Glutamatergic neuron (in vitro differentiated cells): ENCODE results near the gene ATXN2. TPM values are rescaled to one million over a fixed set of nuclear protein-coding genes. Genes with fewer than 3 reads are reported as not detected.

Experiments
- DNase-seq: peaks from one replicate; pipeline ENCODE4 v3.0.0; 2022
- H3K27ac Mint-ChIP-seq: one replicate; pipeline ENCODE4 v1.8.0; 2020; ENCODE audit warnings: mild to moderate bottlenecking, mixed read lengths, inconsistent platforms; ENCODE audit not compliant: unreplicated experiment
- H3K27me3 Mint-ChIP-seq: one replicate; pipeline ENCODE4 v1.8.0; 2020; ENCODE audit warnings: mild to moderate bottlenecking, moderate library complexity, mixed read lengths, inconsistent platforms; ENCODE audit not compliant: unreplicated experiment
- H3K36me3 Mint-ChIP-seq: one replicate; pipeline ENCODE4 v1.8.0; 2020; ENCODE audit warnings: mild to moderate bottlenecking, mixed read lengths, inconsistent platforms; ENCODE audit not compliant: unreplicated experiment
- H3K4me1 Mint-ChIP-seq: one replicate; pipeline ENCODE4 v1.8.0; 2020; ENCODE audit warnings: mild to moderate bottlenecking, low read depth, mixed read lengths, inconsistent platforms; ENCODE audit not compliant: unreplicated experiment
- H3K4me3 Mint-ChIP-seq: one replicate; pipeline ENCODE4 v1.8.0; 2020; ENCODE audit warnings: mild to moderate bottlenecking, mixed read lengths, inconsistent platforms; ENCODE audit not compliant: unreplicated experiment
- H3K9me3 Mint-ChIP-seq: one replicate; pipeline ENCODE4 v1.8.0; 2020; ENCODE audit warnings: mild to moderate bottlenecking, moderate library complexity, mixed read lengths, inconsistent platforms; ENCODE audit not compliant: unreplicated experiment
- total RNA-seq: library from RNA; stranded (reverse); fragmentation: NEBNext Ultra II Directional; extraction: Animal tissue kit (Norgen Biotek cat#: 25700); gene quantifications from one replicate; pipeline ENCODE4 v1.2.1, GENCODE V29; 2021; ENCODE audit not compliant: unreplicated experiment
- TF ChIP-seq, protein P1 (sequence below): fragments of 200-600 bp; sonication (generic); IDR thresholded peaks from one replicate; pipeline ENCODE4 v1.5.0; 2021; ENCODE audit not compliant: partially characterized antibody, unreplicated experiment

Gene ATXN2
- total RNA-seq, 1 donor from 2014 or later: 80.8 TPM

- H3K27ac Mint-ChIP-seq: no peak overlapping the region
- H3K36me3 Mint-ChIP-seq: no peaks in the 10 kb centered on the region
- H3K4me1 Mint-ChIP-seq: no peaks in the 10 kb centered on the region
- no peaks in the 10 kb centered on the region for H3K27me3 Mint-ChIP-seq
- no peak overlapping the region for H3K4me3 Mint-ChIP-seq
- TF ChIP-seq, protein P1, sequence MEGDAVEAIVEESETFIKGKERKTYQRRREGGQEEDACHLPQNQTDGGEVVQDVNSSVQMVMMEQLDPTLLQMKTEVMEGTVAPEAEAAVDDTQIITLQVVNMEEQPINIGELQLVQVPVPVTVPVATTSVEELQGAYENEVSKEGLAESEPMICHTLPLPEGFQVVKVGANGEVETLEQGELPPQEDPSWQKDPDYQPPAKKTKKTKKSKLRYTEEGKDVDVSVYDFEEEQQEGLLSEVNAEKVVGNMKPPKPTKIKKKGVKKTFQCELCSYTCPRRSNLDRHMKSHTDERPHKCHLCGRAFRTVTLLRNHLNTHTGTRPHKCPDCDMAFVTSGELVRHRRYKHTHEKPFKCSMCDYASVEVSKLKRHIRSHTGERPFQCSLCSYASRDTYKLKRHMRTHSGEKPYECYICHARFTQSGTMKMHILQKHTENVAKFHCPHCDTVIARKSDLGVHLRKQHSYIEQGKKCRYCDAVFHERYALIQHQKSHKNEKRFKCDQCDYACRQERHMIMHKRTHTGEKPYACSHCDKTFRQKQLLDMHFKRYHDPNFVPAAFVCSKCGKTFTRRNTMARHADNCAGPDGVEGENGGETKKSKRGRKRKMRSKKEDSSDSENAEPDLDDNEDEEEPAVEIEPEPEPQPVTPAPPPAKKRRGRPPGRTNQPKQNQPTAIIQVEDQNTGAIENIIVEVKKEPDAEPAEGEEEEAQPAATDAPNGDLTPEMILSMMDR: no peak
- DNase-seq: no peak
- H3K9me3 Mint-ChIP-seq: no peaks in the 10 kb centered on the region
These were observed 174.3 kb downstream of the ATXN2 start for GRCh38 chr12:111424793-111425251.

DNA sequence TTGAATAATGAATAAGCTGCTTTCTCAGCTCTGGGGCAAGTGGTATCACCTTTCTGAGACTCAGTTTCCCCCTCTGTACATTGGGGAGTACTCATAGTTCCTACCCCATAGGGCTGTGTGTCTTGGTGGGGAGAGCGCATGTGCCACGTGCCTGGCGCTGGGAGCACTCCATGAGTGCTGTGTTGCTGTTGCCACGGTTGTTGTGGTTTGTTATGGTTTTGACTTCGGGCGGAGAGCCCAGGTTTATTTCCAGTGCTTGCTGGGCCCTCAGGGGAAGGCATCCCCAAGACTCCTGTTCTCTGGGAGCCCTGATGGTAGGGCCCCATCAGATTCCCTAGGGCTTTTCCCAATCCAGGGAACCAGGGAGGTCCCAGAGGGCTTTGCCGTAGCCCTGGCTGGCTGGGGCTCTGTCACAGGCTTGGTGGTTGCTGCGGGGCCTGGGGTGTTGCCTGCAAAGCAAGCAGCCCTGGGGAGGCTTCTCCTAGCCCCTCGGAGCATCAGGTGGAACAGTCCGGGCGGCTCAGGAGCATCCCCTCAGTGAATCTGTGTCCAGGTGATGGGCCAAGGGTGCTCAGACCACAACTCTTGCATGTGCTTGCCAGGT, 174.8 kb downstream of the ATXN2 start:
- DNase-seq: no peak
- TF ChIP-seq, protein P1: no peak
- Mint-ChIP-seq H3K9me3 (no peaks in the 10 kb centered on the region), H3K27ac (no peak overlapping the region), H3K36me3 (no peaks in the 10 kb centered on the region), H3K4me3 (no peak overlapping the region), H3K27me3 (no peaks in the 10 kb centered on the region), H3K4me1 (no peaks in the 10 kb centered on the region)

GRCh38 chr12:111420494-111420893, 178.6 kb downstream of the ATXN2 start:
- Mint-ChIP-seq H3K36me3 (no peaks in the 10 kb centered on the region), H3K4me3 (no peak overlapping the region), H3K27ac (no peak overlapping the region)

GRCh38 chr12:111419784-111420183, 179.3 kb downstream of the ATXN2 start:
- no peaks in the 10 kb centered on the region for H3K36me3 Mint-ChIP-seq
- no peak for DNase-seq
- H3K27me3 Mint-ChIP-seq: no peaks in the 10 kb centered on the region
- TF ChIP-seq, protein P1: no peak
- no peaks in the 10 kb centered on the region for H3K4me1 Mint-ChIP-seq
- no peak overlapping the region for H3K27ac Mint-ChIP-seq
- no peak overlapping the region for H3K4me3 Mint-ChIP-seq
- H3K9me3 Mint-ChIP-seq: no peaks in the 10 kb centered on the region

More at GRCh38 chr12:111420494-111420893, 178.6 kb downstream of the ATXN2 start:
- no peaks in the 10 kb centered on the region for H3K4me1 Mint-ChIP-seq
- no peak for DNase-seq
- no peaks in the 10 kb centered on the region for H3K27me3 Mint-ChIP-seq
- no peaks in the 10 kb centered on the region for H3K9me3 Mint-ChIP-seq
- TF ChIP-seq, protein P1: no peak

DNA sequence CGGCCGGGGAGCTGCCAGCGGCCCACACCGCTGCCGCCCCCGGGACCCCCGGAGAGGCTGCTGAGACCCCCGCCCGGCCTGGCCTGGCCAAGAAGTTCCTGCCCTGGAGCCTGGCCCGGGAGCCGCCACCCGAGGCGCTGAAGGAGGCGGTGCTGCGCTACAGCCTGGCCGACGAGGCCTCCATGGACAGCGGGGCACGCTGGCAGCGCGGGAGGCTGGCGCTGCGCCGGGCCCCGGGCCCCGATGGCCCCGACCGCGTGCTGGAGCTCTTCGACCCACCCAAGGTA, 180.6 kb downstream of the ATXN2 start:
- TF ChIP-seq, protein P1: no peak
- H3K4me3 Mint-ChIP-seq: no peak overlapping the region
- peaks cover 1% of the 10 kb centered on the region for H3K27me3 Mint-ChIP-seq
- H3K9me3 Mint-ChIP-seq: no peaks in the 10 kb centered on the region
- DNase-seq: no peak
- peaks cover 2% of the 10 kb centered on the region for H3K4me1 Mint-ChIP-seq
- no peak overlapping the region for H3K27ac Mint-ChIP-seq
- no peaks in the 10 kb centered on the region for H3K36me3 Mint-ChIP-seq
